Tibial nerve (tissue), 4 donors: Measurements from ENCODE around the gene RGS3. TPM values are rescaled to one million over a fixed set of nuclear protein-coding genes. Genes with fewer than 3 reads are reported as not detected.
A peak's percentile ranks its signal among the peaks of the same experiment; 100 is the strongest.

Experiments used
- DNase-seq, 2 donors: peaks; one replicate each; pipeline ENCODE4 v3.0.0-alpha.2; 2019; ENCODE audit warnings: low spot score in 2 of 2
- H3K27ac ChIP-seq, 4 donors: fragments of 200-600 bp; sonication (generic) in 3 of 4; one replicate each; pipeline ENCODE4 v1.5.1; 2017 to 2019; ENCODE audit warnings: mild to moderate bottlenecking in 1 of 4
- H3K27me3 ChIP-seq, 2 donors: fragments of 200-600 bp; sonication (generic) in 1 of 2; one replicate each; pipeline versions ENCODE4 v1.5.1 to v1.6.0; 2017 to 2019
- H3K36me3 ChIP-seq, 3 donors: fragments of 200-600 bp; sonication (generic); one replicate each; pipeline ENCODE4 v1.5.1; 2018 to 2019
- H3K4me1 ChIP-seq, 4 donors: fragments of 200-600 bp; sonication (generic) in 3 of 4; one replicate each; pipeline ENCODE4 v1.5.1; 2017 to 2019
- H3K4me3 ChIP-seq, 4 donors: fragments of 200-600 bp; sonication (generic) in 3 of 4; one replicate each; pipeline ENCODE4 v1.5.1; 2017 to 2019; ENCODE audit warnings: mild to moderate bottlenecking in 1 of 4, moderate library complexity in 1 of 4
- H3K9me3 ChIP-seq, 4 donors: fragments of 200-600 bp; sonication (generic) in 3 of 4; one replicate each; pipeline ENCODE4 v1.5.1; 2017 to 2019
- CTCF ChIP-seq, 5 experiments: fragments of 200-600 bp in 3 of 5; fragments of 450-650 bp in 2 of 5; sonication (generic) in 3 of 5; IDR thresholded peaks; one replicate each; pipeline ENCODE4 v1.5.1; 2016 to 2019; ENCODE audit warnings: antibody characterized with exemption in 5 of 5, mild to moderate bottlenecking in 3 of 5, moderate library complexity in 2 of 5
- EP300 ChIP-seq, 2 donors: sonication (generic); formaldehyde crosslinking; IDR thresholded peaks; one replicate each; pipeline ENCODE4 v1.6.1; 2017; ENCODE audit warnings: antibody characterized with exemption in 2 of 2, mild to moderate bottlenecking in 1 of 2
- POLR2A ChIP-seq, 2 donors: fragments of 450-650 bp; IDR thresholded peaks; one replicate each; pipeline ENCODE4 v1.6.1; 2017; ENCODE audit warnings: antibody characterized with exemption in 2 of 2, mild to moderate bottlenecking in 2 of 2, moderate library complexity in 2 of 2
- WGBS, 2 donors: methylation state at CpG; one replicate each; pipeline ENCODE4 v1.1.5; 2018; 5-methylcytosine and 5-hydroxymethylcytosine counted together
- total RNA-seq, 4 donors: library from RNA; depleted of rRNA; stranded (reverse); fragments of >200 nt; gene quantifications; one replicate each; pipeline ENCODE4 v1.1.0, GENCODE V29; 2016

The RGS3 gene
- total RNA-seq, 4 donors from 2014 or later = 18.0 to 45.9 (median 35.2) TPM

DNA sequence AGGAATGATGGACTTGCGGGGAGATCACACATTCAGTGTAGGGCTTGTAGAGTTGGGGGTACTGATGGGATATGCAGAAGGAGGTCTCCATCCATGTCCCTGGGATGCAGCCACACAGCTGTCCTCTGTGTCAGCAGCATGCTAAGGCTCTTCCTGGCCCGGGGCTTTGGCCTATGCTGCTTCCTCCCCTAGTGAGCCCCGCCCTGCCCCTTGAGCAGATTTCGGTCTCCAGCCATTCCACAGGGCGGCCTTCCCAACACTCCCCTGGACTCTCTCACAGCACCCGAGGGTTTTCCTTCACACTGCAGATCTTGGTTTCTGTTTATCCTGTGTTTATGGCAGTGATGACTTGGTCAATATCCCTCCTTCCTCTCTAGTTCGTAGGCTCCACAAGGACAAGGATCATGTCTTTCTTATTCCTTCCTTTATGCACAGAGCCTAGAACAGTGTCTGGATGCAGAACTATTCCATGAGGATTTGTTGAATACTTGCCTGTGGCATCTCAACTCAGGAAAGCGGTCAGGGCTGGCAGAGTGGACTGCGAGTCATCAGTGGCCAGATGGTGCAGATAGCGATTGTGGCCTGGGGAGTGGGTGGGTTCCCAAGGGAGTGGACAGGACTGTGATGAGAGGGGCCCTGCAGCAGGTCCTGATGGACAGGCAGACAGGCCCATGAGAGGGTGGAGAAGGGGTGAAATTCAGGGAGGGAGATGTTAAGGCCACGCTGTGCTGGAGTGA, 114.2 kb downstream of the RGS3 start:
- DNase-seq = no peak
- Histone ChIP-seq H3K27ac (no peak overlapping the region), H3K27me3 (no peaks in the 10 kb centered on the region), H3K4me3 (no peak overlapping the region), H3K4me1 (peaks cover 0 to 62% (median 38%) of the 10 kb centered on the region in 4 donors), H3K9me3 (no peaks in the 10 kb centered on the region), H3K36me3 (no peaks in the 10 kb centered on the region)
- WGBS, 2 donors = 78 to 85% methylated on average over 11 of the region's 11 CpGs
- no peak for TF ChIP-seq POLR2A (IDR thresholded peaks at IDR 0.05)

- no peaks in the 10 kb centered on the region for H3K36me3 ChIP-seq
- peak overlapping the region in 2 of 4 donors; percentile 61 to 74 for H3K27ac ChIP-seq
- H3K27me3 ChIP-seq = no peaks in the 10 kb centered on the region
- WGBS, 2 donors = 91 to 100% methylated on average over 3 of the region's 3 CpGs
- no peak for DNase-seq
- H3K9me3 ChIP-seq = no peaks in the 10 kb centered on the region
- peaks cover 0 to 62% (median 38%) of the 10 kb centered on the region in 4 donors for H3K4me1 ChIP-seq
- TF ChIP-seq POLR2A (IDR thresholded peaks at IDR 0.05) (no peak), CTCF (IDR thresholded peaks at IDR 0.05) (no peak), EP300 (IDR thresholded peaks at IDR 0.05) (no peak)
- H3K4me3 ChIP-seq = no peak overlapping the region
Observed at GRCh38 chr9:113578279-113578865, 114.8 kb downstream of the RGS3 start.

GRCh38 chr9:113578882-113579282, 115.4 kb downstream of the RGS3 start:
- peak overlapping the region in 2 of 4 donors; percentile 61 to 74 for H3K27ac ChIP-seq

DNA sequence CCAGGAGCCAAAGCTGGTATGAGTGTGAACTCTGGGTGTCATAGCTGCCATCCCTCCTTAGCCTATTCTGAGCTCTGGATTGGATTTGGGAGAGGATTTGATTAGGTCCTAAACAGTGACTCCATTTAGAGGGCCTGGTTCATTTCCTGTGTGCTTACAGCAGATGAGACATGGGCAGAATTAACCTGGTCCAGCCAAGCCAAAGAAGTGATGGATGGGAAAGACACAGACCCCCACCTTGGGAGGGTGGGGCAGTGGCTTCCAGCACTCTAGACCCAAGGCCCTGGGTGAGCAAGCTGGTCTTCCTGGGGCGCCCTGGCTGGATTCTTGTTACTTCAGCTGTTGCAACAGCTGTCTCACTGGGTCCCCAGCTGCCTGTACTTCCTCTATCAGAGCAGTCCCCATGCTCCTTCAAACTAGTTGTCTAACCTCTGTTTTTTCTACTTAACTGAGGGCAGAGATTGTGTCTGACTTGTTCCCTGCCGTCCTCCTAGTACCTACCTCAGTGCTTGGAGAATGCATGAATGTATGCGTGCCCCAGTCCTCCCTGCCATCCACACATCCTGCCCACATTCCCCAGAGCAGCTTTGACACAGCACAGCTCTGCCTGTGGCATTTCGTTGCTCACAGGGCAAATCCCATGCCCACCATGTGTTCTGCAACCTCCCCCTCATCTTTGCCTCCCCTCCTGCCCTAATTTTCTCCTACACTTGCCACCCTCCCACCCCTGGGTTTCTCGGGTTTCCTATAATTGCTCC, 115.9 kb downstream of the RGS3 start:
- TF ChIP-seq CTCF (IDR thresholded peaks at IDR 0.05) = no peak
- no peak for TF ChIP-seq EP300 (IDR thresholded peaks at IDR 0.05)
- TF ChIP-seq POLR2A (IDR thresholded peaks at IDR 0.05) = no peak
- WGBS, 2 donors = 46 to 59% methylated on average over 5 of the region's 5 CpGs
- H3K36me3 ChIP-seq = peaks cover 0 to 6% (median 0%) of the 10 kb centered on the region in 3 donors
- peak in 1 of 2 donors; percentile 26 for DNase-seq
- no peak overlapping the region for H3K4me3 ChIP-seq
- peak overlapping the region in 3 of 4 donors; percentile 43 to 74 (median 61) for H3K27ac ChIP-seq
- no peaks in the 10 kb centered on the region for H3K9me3 ChIP-seq
- H3K27me3 ChIP-seq = no peaks in the 10 kb centered on the region
- peaks cover 0 to 59% (median 38%) of the 10 kb centered on the region in 4 donors for H3K4me1 ChIP-seq

More at GRCh38 chr9:113578882-113579282, 115.4 kb downstream of the RGS3 start:
- H3K9me3 ChIP-seq = no peaks in the 10 kb centered on the region
- no peaks in the 10 kb centered on the region for H3K27me3 ChIP-seq
- H3K36me3 ChIP-seq = peaks cover 0 to under 1% (median 0%) of the 10 kb centered on the region in 3 donors
- H3K4me3 ChIP-seq = no peak overlapping the region
- no peak for TF ChIP-seq EP300 (IDR thresholded peaks at IDR 0.05)
- TF ChIP-seq CTCF (IDR thresholded peaks at IDR 0.05) = no peak
- TF ChIP-seq POLR2A (IDR thresholded peaks at IDR 0.05) = no peak
- peaks cover 0 to 62% (median 38%) of the 10 kb centered on the region in 4 donors for H3K4me1 ChIP-seq
- DNase-seq = no peak
- WGBS, 2 donors = 20 to 33% methylated on average over 5 of the region's 5 CpGs

DNA sequence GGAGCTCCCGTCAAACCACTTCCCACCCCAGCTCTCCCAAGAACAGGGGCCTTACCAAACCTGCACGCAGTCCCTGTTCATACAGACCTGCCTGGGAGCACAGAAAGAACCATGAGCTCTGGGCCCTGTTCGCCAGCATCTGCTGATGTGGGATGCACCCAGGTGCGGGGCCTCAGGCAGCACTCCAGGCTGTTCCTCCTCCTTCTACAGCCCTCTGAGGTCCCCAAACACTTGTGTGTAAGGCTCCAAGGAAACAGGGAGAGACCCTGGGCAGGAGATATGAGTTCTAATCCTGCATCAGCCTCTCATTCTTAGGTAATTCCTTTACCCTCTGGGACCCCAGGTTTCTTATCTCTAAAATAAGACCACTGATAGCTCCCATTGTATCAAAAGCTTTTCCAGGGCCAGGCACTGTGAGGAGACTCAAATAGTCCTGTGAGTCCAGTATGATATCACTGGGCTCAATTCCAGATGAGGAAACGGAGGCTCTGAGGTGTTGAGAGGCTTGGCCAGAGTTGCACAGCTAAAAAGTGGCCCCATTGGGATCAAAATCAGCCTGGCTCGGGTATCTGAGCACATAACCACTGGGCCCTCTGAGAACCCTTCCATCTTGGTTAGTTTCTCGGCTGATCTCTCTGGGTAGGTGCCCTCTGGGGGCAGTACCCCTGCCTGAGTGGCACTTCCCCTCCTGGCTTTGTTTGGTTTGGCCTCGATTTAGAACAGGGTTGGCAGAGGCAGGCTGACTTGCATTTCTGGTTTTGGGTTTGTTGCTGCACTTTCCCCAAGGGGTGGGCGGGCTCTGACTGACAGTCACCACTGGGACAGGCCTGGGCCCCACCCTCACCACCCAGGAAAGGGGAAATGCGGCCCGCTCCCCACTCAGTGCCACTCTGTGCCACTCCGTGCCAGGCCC, 116.8 kb downstream of the RGS3 start:
- peaks cover 0 to 7% (median 0%) of the 10 kb centered on the region in 3 donors for H3K36me3 ChIP-seq
- peak; percentile 38 to 53 for DNase-seq
- no peak overlapping the region for H3K4me3 ChIP-seq
- no peaks in the 10 kb centered on the region for H3K9me3 ChIP-seq
- H3K4me1 ChIP-seq = peaks cover 0 to 54% (median 38%) of the 10 kb centered on the region in 4 donors
- no peaks in the 10 kb centered on the region for H3K27me3 ChIP-seq
- no peak for TF ChIP-seq POLR2A (IDR thresholded peaks at IDR 0.05)
- peak in 1 of 2 donors; percentile 41 for TF ChIP-seq EP300 (IDR thresholded peaks at IDR 0.05)
- 58 to 67% methylated on average over 12 of the region's 12 CpGs for WGBS, 2 donors
- H3K27ac ChIP-seq = peak overlapping the region in 3 of 4 donors; percentile 43 to 74 (median 61)
